ENCODE measurements around the gene PNMA8B. TPM values are rescaled to one million over a fixed set of nuclear protein-coding genes. Genes with fewer than 3 reads are reported as not detected.
A peak's percentile ranks its signal among the peaks of the same experiment; 100 is the strongest.

Gene PNMA8B
- total and polyA plus RNA-seq, 2 experiments from 2014 or later: 4.1 to 13.5 TPM

GRCh38 chr19:46472592-46472991 is 23.1 kb downstream of the PNMA8B start:
- no peaks in the 10 kb centered on the region for H3K9me3 ChIP-seq (ENCODE audit: low read depth)
- peaks cover 13% of the 10 kb centered on the region for H3K4me1 ChIP-seq (ENCODE audit: low read depth)
- peaks cover 8% of the 10 kb centered on the region for H3K36me3 ChIP-seq
- H3K27ac ChIP-seq: no peak overlapping the region
- no peak for DNase-seq (ENCODE audit: low read depth in 1 of 2, low spot score in 1 of 2)
- TF ChIP-seq, protein P1, sequence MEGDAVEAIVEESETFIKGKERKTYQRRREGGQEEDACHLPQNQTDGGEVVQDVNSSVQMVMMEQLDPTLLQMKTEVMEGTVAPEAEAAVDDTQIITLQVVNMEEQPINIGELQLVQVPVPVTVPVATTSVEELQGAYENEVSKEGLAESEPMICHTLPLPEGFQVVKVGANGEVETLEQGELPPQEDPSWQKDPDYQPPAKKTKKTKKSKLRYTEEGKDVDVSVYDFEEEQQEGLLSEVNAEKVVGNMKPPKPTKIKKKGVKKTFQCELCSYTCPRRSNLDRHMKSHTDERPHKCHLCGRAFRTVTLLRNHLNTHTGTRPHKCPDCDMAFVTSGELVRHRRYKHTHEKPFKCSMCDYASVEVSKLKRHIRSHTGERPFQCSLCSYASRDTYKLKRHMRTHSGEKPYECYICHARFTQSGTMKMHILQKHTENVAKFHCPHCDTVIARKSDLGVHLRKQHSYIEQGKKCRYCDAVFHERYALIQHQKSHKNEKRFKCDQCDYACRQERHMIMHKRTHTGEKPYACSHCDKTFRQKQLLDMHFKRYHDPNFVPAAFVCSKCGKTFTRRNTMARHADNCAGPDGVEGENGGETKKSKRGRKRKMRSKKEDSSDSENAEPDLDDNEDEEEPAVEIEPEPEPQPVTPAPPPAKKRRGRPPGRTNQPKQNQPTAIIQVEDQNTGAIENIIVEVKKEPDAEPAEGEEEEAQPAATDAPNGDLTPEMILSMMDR (IDR thresholded peaks at IDR 0.05; ENCODE audit: low read depth, low read length): no peak
- no peaks in the 10 kb centered on the region for H3K27me3 ChIP-seq
- no peak overlapping the region for H3K4me3 ChIP-seq

- Histone ChIP-seq H3K27me3 (no peaks in the 10 kb centered on the region), H3K4me3 (peak overlapping the region; percentile 47), H3K27ac (peak overlapping the region; percentile 93), H3K9me3 (ENCODE audit: low read depth) (no peaks in the 10 kb centered on the region), H3K36me3 (peaks cover 13% of the 10 kb centered on the region), H3K4me1 (ENCODE audit: low read depth) (peaks cover 13% of the 10 kb centered on the region)
- TF ChIP-seq, protein P1 (IDR thresholded peaks at IDR 0.05; ENCODE audit: low read depth, low read length): no peak
- no peak for DNase-seq (ENCODE audit: low read depth in 1 of 2, low spot score in 1 of 2)
Observed at GRCh38 chr19:46471811-46472543, 23.7 kb downstream of the PNMA8B start.

- no peaks in the 10 kb centered on the region for H3K27me3 ChIP-seq
- H3K27ac ChIP-seq: peak within 1 kb of the TSS; percentile 93
- peaks cover 20% of the 10 kb centered on the region for H3K36me3 ChIP-seq
- DNase-seq (ENCODE audit: low read depth in 1 of 2, low spot score in 1 of 2): peak; percentile 92 to 95
- no peaks in the 10 kb centered on the region for H3K9me3 ChIP-seq (ENCODE audit: low read depth)
- TF ChIP-seq, protein P1 (IDR thresholded peaks at IDR 0.05; ENCODE audit: low read depth, low read length): peak; percentile 25
- peak within 1 kb of the TSS; percentile 47 for H3K4me3 ChIP-seq
- peaks cover 13% of the 10 kb centered on the region for H3K4me1 ChIP-seq (ENCODE audit: low read depth)
Observed at GRCh38 chr19:46471116-46471733, 24.4 kb downstream of the PNMA8B start, which contains the start of gene PNMA8A. PNMA8A (minus strand) TSS chr19:46471563; CDS start chr19:46471035, 528 bp downstream.

DNA sequence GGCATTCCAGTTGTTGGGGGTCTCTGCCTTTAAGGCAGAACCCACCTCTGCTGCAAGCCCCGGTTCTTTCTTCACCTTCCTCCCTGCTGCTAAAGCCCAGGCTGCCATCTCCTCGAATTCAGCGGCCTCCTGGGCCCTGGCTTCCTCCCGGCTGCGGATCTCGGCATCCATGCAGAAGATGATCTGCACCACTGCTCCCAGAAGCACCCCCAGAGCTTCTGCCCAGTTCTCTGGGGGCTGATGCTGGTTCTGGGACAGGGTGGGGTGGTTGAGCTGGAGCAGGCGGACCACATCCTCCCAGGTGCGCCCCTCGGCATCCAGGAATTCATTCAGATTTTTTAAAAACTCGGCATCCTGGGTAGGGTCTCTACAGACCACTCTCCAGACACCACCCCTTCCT is 25.3 kb downstream of the PNMA8B start:
- TF ChIP-seq, protein P1 (IDR thresholded peaks at IDR 0.05; ENCODE audit: low read depth, low read length): no peak
- peak overlapping the region; percentile 93 for H3K27ac ChIP-seq

GRCh38 chr19:46469541-46470185 is 26.0 kb downstream of the PNMA8B start:
- TF ChIP-seq, protein P1 (IDR thresholded peaks at IDR 0.05; ENCODE audit: low read depth, low read length): no peak
- Histone ChIP-seq H3K9me3 (ENCODE audit: low read depth) (no peaks in the 10 kb centered on the region), H3K27ac (no peak overlapping the region), H3K27me3 (no peaks in the 10 kb centered on the region), H3K36me3 (peaks cover 21% of the 10 kb centered on the region), H3K4me1 (ENCODE audit: low read depth) (peaks cover 13% of the 10 kb centered on the region), H3K4me3 (no peak overlapping the region)
- DNase-seq (ENCODE audit: low read depth in 1 of 2, low spot score in 1 of 2): no peak

More for the DNA sequence above, 25.3 kb downstream of the PNMA8B start:
- Histone ChIP-seq H3K27me3 (no peaks in the 10 kb centered on the region), H3K4me3 (peak overlapping the region; percentile 47), H3K36me3 (peaks cover 21% of the 10 kb centered on the region), H3K4me1 (ENCODE audit: low read depth) (peaks cover 13% of the 10 kb centered on the region), H3K9me3 (ENCODE audit: low read depth) (no peaks in the 10 kb centered on the region)
- DNase-seq (ENCODE audit: low read depth in 1 of 2, low spot score in 1 of 2): no peak

Data from cardiac muscle cell (in vitro differentiated cells and primary cell).